ENCODE data around the gene LRRC40. TPM values are rescaled to one million over a fixed set of nuclear protein-coding genes. Genes with fewer than 3 reads are reported as not detected.

The LRRC40 gene
- total RNA-seq, 1 experiment from 2014 or later: 13.4 TPM

DNA sequence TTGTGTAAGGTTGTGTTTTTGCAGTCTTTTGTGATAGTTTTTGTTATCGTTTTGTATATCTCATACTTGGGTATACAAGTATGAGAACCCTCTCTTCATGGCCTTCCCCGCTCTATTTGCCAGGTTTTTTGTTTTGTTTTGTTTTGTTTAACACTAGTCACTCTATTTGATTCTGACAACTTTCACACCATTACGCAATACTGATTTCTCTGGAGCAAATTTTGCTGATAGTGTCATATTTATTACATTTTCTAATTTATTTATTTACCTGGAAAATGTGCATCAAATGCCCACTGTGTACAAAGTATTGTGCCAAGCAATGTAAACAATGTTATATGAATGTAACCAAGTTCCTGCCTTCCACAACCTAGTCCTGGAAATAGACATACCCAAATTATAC, 90.1 kb downstream of the LRRC40 start:
- ChIA-PET RAD21 (ENCODE audit: low non-redundant PET in 1 of 2, low total read pairs in 2 of 2, uncharacterized antibody in 2 of 2, unreplicated experiment in 2 of 2) (no interaction called here), CTCF (no interaction called here), POLR2A (no interaction called here)
- Histone ChIP-seq H3K9me3 (ENCODE audit: control insufficient read depth in 1 of 2, insufficient read depth in 1 of 2, low read depth in 1 of 2, low read length in 2 of 2) (no peaks in the 10 kb centered on the region), H3K36me3 (ENCODE audit: control insufficient read depth in 1 of 2, insufficient read depth in 2 of 2, low read length in 2 of 2) (no peaks in the 10 kb centered on the region), H3K4me1 (ENCODE audit: control insufficient read depth in 1 of 2, insufficient read depth in 2 of 2, low read length in 2 of 2) (no peaks in the 10 kb centered on the region), H3K4me3 (replicated peaks in 1 of 2; ENCODE audit: low read depth in 1 of 2, low read length in 2 of 2) (no peak overlapping the region), H3K79me2 (ENCODE audit: insufficient read depth, low read length) (no peaks in the 10 kb centered on the region), H4K20me1 (ENCODE audit: insufficient read depth) (no peaks in the 10 kb centered on the region), H3K9me2 (ENCODE audit: insufficient read depth) (no peaks in the 10 kb centered on the region), H3K27me3 (ENCODE audit: insufficient read depth, low read length) (peaks cover 8% of the 10 kb centered on the region; the same call in 1 of the 2 replicates), H3K27ac (ENCODE audit: low read depth, low read length) (no peak overlapping the region), H3K9ac (ENCODE audit: low read length) (no peak overlapping the region), H3K4me2 (ENCODE audit: low read length) (no peak overlapping the region), H2AFZ (ENCODE audit: low read depth, low read length, poor library complexity, severe bottlenecking) (no peak overlapping the region)
- ATAC-seq: no peak
- no TSS peak for BruUV-seq (replicated peaks)
- TF ChIP-seq YY1 (IDR thresholded peaks at IDR 0.05; ENCODE audit: extremely low read depth, insufficient replicate concordance, low read depth, low read length) (no peak), JUND (IDR thresholded peaks at IDR 0.05) (no peak), POLR2A (IDR thresholded peaks at IDR 0.05; ENCODE audit: borderline replicate concordance, extremely low read depth, insufficient read depth, insufficient read length) (no peak), CBX3 (IDR thresholded peaks at IDR 0.05; ENCODE audit: low read depth) (no peak), SP1 (IDR thresholded peaks at IDR 0.05; ENCODE audit: low read depth) (no peak), SIN3A (IDR thresholded peaks at IDR 0.05; ENCODE audit: low read depth) (no peak), RAD21 (IDR thresholded peaks at IDR 0.05; ENCODE audit: low read depth) (no peak), CEBPB (IDR thresholded peaks at IDR 0.05; ENCODE audit: low read depth) (no peak), ELF1 (IDR thresholded peaks at IDR 0.05; ENCODE audit: borderline replicate concordance, low read depth) (no peak)
- TF ChIP-seq, protein P1, sequence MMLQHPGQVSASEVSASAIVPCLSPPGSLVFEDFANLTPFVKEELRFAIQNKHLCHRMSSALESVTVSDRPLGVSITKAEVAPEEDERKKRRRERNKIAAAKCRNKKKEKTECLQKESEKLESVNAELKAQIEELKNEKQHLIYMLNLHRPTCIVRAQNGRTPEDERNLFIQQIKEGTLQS (IDR thresholded peaks at IDR 0.05): no peak
- DNase-seq (ENCODE audit: low read depth, low spot score): no peak
- intact Hi-C loops (cut with micrococcal nuclease): no loop called here

DNA sequence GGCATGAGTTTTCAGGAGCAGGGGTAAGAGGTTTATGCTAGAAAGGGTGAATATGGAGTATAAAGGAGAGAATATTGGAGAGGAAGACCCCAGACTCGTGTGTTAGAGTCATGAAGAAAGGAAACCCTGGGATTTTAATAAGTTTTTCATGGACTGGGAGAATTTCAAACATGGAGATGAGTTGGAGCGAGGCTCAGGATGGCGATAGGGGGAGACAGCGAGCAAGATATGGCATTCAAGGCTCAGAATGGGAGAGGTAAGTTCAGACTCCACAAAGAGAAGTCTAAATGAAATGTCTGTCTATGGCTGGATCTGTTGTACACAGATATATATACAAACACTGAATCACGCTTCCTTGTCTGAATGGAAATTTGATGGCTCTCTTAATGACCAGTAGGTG, 92.5 kb downstream of the LRRC40 start:
- Histone ChIP-seq H3K4me2 (ENCODE audit: low read length) (no peak overlapping the region), H3K9me3 (ENCODE audit: control insufficient read depth in 1 of 2, insufficient read depth in 1 of 2, low read depth in 1 of 2, low read length in 2 of 2) (no peaks in the 10 kb centered on the region), H3K4me1 (ENCODE audit: control insufficient read depth in 1 of 2, insufficient read depth in 2 of 2, low read length in 2 of 2) (no peaks in the 10 kb centered on the region), H3K79me2 (ENCODE audit: insufficient read depth, low read length) (no peaks in the 10 kb centered on the region), H4K20me1 (ENCODE audit: insufficient read depth) (no peaks in the 10 kb centered on the region), H3K27me3 (ENCODE audit: insufficient read depth, low read length) (no peaks in the 10 kb centered on the region), H2AFZ (ENCODE audit: low read depth, low read length, poor library complexity, severe bottlenecking) (no peak overlapping the region), H3K36me3 (ENCODE audit: control insufficient read depth in 1 of 2, insufficient read depth in 2 of 2, low read length in 2 of 2) (no peaks in the 10 kb centered on the region), H3K9me2 (ENCODE audit: insufficient read depth) (no peaks in the 10 kb centered on the region), H3K9ac (ENCODE audit: low read length) (no peak overlapping the region), H3K4me3 (replicated peaks in 1 of 2; ENCODE audit: low read depth in 1 of 2, low read length in 2 of 2) (no peak overlapping the region), H3K27ac (ENCODE audit: low read depth, low read length) (no peak overlapping the region)
- ATAC-seq (peak; percentile 82), DNase-seq (ENCODE audit: low read depth, low spot score) (no peak)
- intact Hi-C loops (cut with micrococcal nuclease): no loop called here
- POLR2A ChIA-PET: no interaction called here
- no TSS peak for BruUV-seq (replicated peaks)
- CTCF ChIA-PET: interaction anchor here (0.9 kb wide), 1 partner anchor 17 kb away, joined by 3 read pairs; no protein-coding TSS in a partner anchor
- RAD21 ChIA-PET (ENCODE audit: low non-redundant PET in 1 of 2, low total read pairs in 2 of 2, uncharacterized antibody in 2 of 2, unreplicated experiment in 2 of 2): no interaction called here
- no peak for TF ChIP-seq CBX3 (IDR thresholded peaks at IDR 0.05; ENCODE audit: low read depth)
- TF ChIP-seq, protein P2, sequence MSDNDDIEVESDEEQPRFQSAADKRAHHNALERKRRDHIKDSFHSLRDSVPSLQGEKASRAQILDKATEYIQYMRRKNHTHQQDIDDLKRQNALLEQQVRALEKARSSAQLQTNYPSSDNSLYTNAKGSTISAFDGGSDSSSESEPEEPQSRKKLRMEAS (IDR thresholded peaks at IDR 0.05): no peak
- TF ChIP-seq, protein P3, sequence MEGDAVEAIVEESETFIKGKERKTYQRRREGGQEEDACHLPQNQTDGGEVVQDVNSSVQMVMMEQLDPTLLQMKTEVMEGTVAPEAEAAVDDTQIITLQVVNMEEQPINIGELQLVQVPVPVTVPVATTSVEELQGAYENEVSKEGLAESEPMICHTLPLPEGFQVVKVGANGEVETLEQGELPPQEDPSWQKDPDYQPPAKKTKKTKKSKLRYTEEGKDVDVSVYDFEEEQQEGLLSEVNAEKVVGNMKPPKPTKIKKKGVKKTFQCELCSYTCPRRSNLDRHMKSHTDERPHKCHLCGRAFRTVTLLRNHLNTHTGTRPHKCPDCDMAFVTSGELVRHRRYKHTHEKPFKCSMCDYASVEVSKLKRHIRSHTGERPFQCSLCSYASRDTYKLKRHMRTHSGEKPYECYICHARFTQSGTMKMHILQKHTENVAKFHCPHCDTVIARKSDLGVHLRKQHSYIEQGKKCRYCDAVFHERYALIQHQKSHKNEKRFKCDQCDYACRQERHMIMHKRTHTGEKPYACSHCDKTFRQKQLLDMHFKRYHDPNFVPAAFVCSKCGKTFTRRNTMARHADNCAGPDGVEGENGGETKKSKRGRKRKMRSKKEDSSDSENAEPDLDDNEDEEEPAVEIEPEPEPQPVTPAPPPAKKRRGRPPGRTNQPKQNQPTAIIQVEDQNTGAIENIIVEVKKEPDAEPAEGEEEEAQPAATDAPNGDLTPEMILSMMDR (IDR thresholded peaks at IDR 0.05 in 2 of 3, conservative IDR thresholded peaks at IDR 0.05 in 1 of 3; ENCODE audit: borderline replicate concordance in 1 of 3, insufficient read depth in 1 of 3, low read depth in 2 of 3, low read length in 2 of 3): peak; percentile 12 to 54 (median 53); a peak in 4 of 6 replicates
- TF ChIP-seq FOSL1 (IDR thresholded peaks at IDR 0.05; ENCODE audit: low read depth): no peak
- TF ChIP-seq RAD21 (IDR thresholded peaks at IDR 0.05; ENCODE audit: low read depth): peak; percentile 20; the same call in 1 of the 2 replicates
- TF ChIP-seq EZH2 (IDR thresholded peaks at IDR 0.05): no peak
- TF ChIP-seq ZFX (IDR thresholded peaks at IDR 0.05): no peak
- TF ChIP-seq JUND (IDR thresholded peaks at IDR 0.05): no peak
